H9 (cell line): ENCODE measurements around the gene CCND2. TPM values are rescaled to one million over a fixed set of nuclear protein-coding genes. Genes with fewer than 3 reads are reported as not detected.

ENCODE experiments used
- DNase-seq: peaks from one replicate; pipeline ENCODE4 v3.0.0-alpha.2; 2017
- H2AFZ ChIP-seq: one replicate; pipeline ENCODE4 v1.6.1; 2013; ENCODE audit warnings: mild to moderate bottlenecking, low read length, control low read depth, moderate library complexity
- H2AK5ac ChIP-seq: 2 replicates; pipeline ENCODE4 v1.6.1; 2013; ENCODE audit warnings: low read length, control low read depth, mixed read lengths; ENCODE audit not compliant: insufficient read length
- H2BK120ac ChIP-seq: one replicate; pipeline ENCODE4 v1.6.1; 2013; ENCODE audit warnings: low read depth, mild to moderate bottlenecking, low read length, control low read depth, inconsistent platforms; ENCODE audit not compliant: poor library complexity, severe bottlenecking
- H2BK12ac ChIP-seq: 2 replicates; pipeline ENCODE4 v1.6.1; 2013; ENCODE audit warnings: low read length, control low read depth, mixed read lengths, low read depth; ENCODE audit not compliant: insufficient read length
- H2BK15ac ChIP-seq: 2 replicates; pipeline ENCODE4 v1.6.1; 2013; ENCODE audit warnings: low read depth, low read length, control low read depth
- H2BK20ac ChIP-seq: one replicate; pipeline ENCODE4 v1.6.1; 2013; ENCODE audit warnings: low read depth, mild to moderate bottlenecking, low read length, control low read depth, inconsistent platforms; ENCODE audit not compliant: poor library complexity, severe bottlenecking
- H2BK5ac ChIP-seq: 2 replicates; pipeline ENCODE4 v1.6.1; 2013; ENCODE audit warnings: low read length, control low read depth, mixed read lengths; ENCODE audit not compliant: insufficient read length
- H3K14ac ChIP-seq: 2 replicates; pipeline ENCODE4 v1.6.1; 2013; ENCODE audit warnings: low read length, control low read depth; ENCODE audit not compliant: insufficient read depth
- H3K18ac ChIP-seq: 2 replicates; pipeline ENCODE4 v1.6.1; 2013; ENCODE audit warnings: low read depth, mild to moderate bottlenecking, mixed read lengths, low read length, control low read depth; ENCODE audit not compliant: insufficient read length
- H3K23ac ChIP-seq: 2 replicates; pipeline ENCODE4 v1.6.1; 2013; ENCODE audit warnings: low read length, control low read depth, mixed read lengths, low read depth; ENCODE audit not compliant: insufficient read length
- H3K23me2 ChIP-seq: 2 replicates; pipeline ENCODE4 v1.6.1; 2013; ENCODE audit warnings: low read depth, mild to moderate bottlenecking, mixed read lengths, low read length, control low read depth; ENCODE audit not compliant: insufficient read length, poor library complexity, severe bottlenecking
- H3K27ac ChIP-seq: 2 replicates; pipeline ENCODE4 v1.5.1; 2013; ENCODE audit warnings: low read length, control low read depth, mixed read lengths, low read depth; ENCODE audit not compliant: insufficient read length
- H3K27me3 ChIP-seq: 2 replicates; pipeline ENCODE4 v1.6.1; 2013; ENCODE audit warnings: low read length, control low read depth, inconsistent platforms; ENCODE audit not compliant: insufficient read depth
- H3K4ac ChIP-seq: 2 replicates; pipeline ENCODE4 v1.6.1; 2013; ENCODE audit warnings: low read depth, mild to moderate bottlenecking, control low read depth, inconsistent platforms, low read length, moderate library complexity
- H3K4me1 ChIP-seq: 2 replicates; pipeline ENCODE4 v1.6.1; 2013; ENCODE audit warnings: low read length, control low read depth, inconsistent platforms; ENCODE audit not compliant: insufficient read depth
- H3K4me2 ChIP-seq: 2 replicates; pipeline ENCODE4 v1.6.1; 2013; ENCODE audit warnings: low read length, control low read depth, mixed read lengths; ENCODE audit not compliant: insufficient read length, insufficient read depth
- H3K56ac ChIP-seq: 2 replicates; pipeline ENCODE4 v1.6.1; 2013; ENCODE audit warnings: low read depth, mild to moderate bottlenecking, mixed read lengths, low read length, control low read depth; ENCODE audit not compliant: insufficient read length
- H3K79me1 ChIP-seq: 2 replicates; pipeline ENCODE4 v1.6.1; 2013; ENCODE audit warnings: low read depth, mild to moderate bottlenecking, moderate library complexity, low read length, control low read depth, inconsistent platforms; ENCODE audit not compliant: insufficient read depth, poor library complexity, severe bottlenecking
- H3K79me2 ChIP-seq: 2 replicates; pipeline ENCODE4 v1.6.1; 2013; ENCODE audit warnings: low read length, control low read depth, inconsistent platforms; ENCODE audit not compliant: insufficient read depth
- H3K9ac ChIP-seq: 2 replicates; pipeline ENCODE4 v1.6.1; 2013; ENCODE audit warnings: low read length, control low read depth, mixed read lengths; ENCODE audit not compliant: insufficient read length; ENCODE audit errors: extremely low read depth
- H3K9me3 ChIP-seq: one replicate; pipeline ENCODE4 v1.6.1; 2013; ENCODE audit warnings: low read depth, low read length, inconsistent platforms; ENCODE audit not compliant: control insufficient read depth
- H3T11ph ChIP-seq: one replicate; pipeline ENCODE4 v1.6.1; 2013; ENCODE audit warnings: mild to moderate bottlenecking, low read length, control low read depth, inconsistent platforms
- H4K20me1 ChIP-seq: one replicate; pipeline ENCODE4 v1.6.1; 2013; ENCODE audit not compliant: control insufficient read depth, insufficient read length, insufficient read depth
- H4K5ac ChIP-seq: 2 replicates; pipeline ENCODE4 v1.6.1; 2013; ENCODE audit warnings: low read depth, mild to moderate bottlenecking, mixed read lengths, low read length, control low read depth; ENCODE audit not compliant: insufficient read length
- H4K8ac ChIP-seq: replicated peaks from 2 replicates; pipeline ENCODE4 v1.6.1; 2013; ENCODE audit warnings: low read length, control low read depth, mixed read lengths, low read depth; ENCODE audit not compliant: insufficient read length
- H4K91ac ChIP-seq: 2 replicates; pipeline ENCODE4 v1.6.1; 2013; ENCODE audit warnings: low read depth, mild to moderate bottlenecking, moderate library complexity, mixed read lengths, low read length, control low read depth; ENCODE audit not compliant: insufficient read length
- H3K27ac Mint-ChIP-seq, 3 experiments: 2 replicates in 2 of 3; 3 replicates in 1 of 3; pipeline ENCODE4 v1.8.0; 2020 to 2021; ENCODE audit warnings: mixed read lengths in 3 of 3, mild to moderate bottlenecking in 1 of 3, moderate library complexity in 1 of 3
- H3K27me3 Mint-ChIP-seq: 2 replicates; pipeline ENCODE4 v1.8.0; 2021; ENCODE audit warnings: low read depth, mild to moderate bottlenecking, moderate library complexity, mixed read lengths
- H3K36me3 Mint-ChIP-seq, 3 experiments: 2 replicates in 2 of 3; 3 replicates in 1 of 3; pipeline ENCODE4 v1.8.0; 2020 to 2021; ENCODE audit warnings: low read depth in 3 of 3, mixed read lengths in 3 of 3; ENCODE audit not compliant: insufficient read depth in 1 of 3
- H3K4me1 Mint-ChIP-seq, 2 experiments: 2 replicates each; pipeline ENCODE4 v1.8.0; 2020; ENCODE audit warnings: mixed read lengths in 2 of 2
- H3K4me3 Mint-ChIP-seq, 2 experiments: 2 replicates in 1 of 2; 3 replicates in 1 of 2; pipeline ENCODE4 v1.8.0; 2020 to 2021; ENCODE audit warnings: mild to moderate bottlenecking in 2 of 2, mixed read lengths in 2 of 2, moderate library complexity in 1 of 2
- H3K9me3 Mint-ChIP-seq, 2 experiments: 2 replicates in 1 of 2; 3 replicates in 1 of 2; pipeline ENCODE4 v1.8.0; 2020; ENCODE audit warnings: mild to moderate bottlenecking in 2 of 2, mixed read lengths in 2 of 2, moderate library complexity in 1 of 2
- CTCF ChIP-seq: fragments of 200-600 bp; sonication (generic); conservative IDR thresholded peaks from 3 replicates; pipeline ENCODE4 v1.8.0; 2021; ENCODE audit warnings: antibody characterized with exemption, mild to moderate bottlenecking
- WGBS: extraction: QIAGEN DNeasy Blood & Tissue Kit; methylation state at CpG from one replicate; pipeline ENCODE4 v1.1.7; 2013; ENCODE audit warnings: missing lambda C conversion rate, low lambda C conversion rate, mixed read lengths; ENCODE audit not compliant: insufficient read length; ENCODE audit errors: extremely low coverage; 5-methylcytosine and 5-hydroxymethylcytosine counted together
- total RNA-seq: library from RNA; stranded (reverse); gene quantifications from 2 replicates; pipeline ENCODE4 v1.2.1, GENCODE V29; 2021

CCND2 gene
- total RNA-seq, 1 experiment from 2014 or later: 104 TPM

GRCh38 chr12:4284306-4284705 lies 10.7 kb downstream of the CCND2 start:
- peaks cover 3% of the 10 kb centered on the region; the same call in 1 of the 2 replicates for H3K4me1 ChIP-seq
- no peak overlapping the region for H3K23ac ChIP-seq
- H3K23me2 ChIP-seq: no peaks in the 10 kb centered on the region
- no peak overlapping the region for H2BK12ac ChIP-seq
- H3K4me2 ChIP-seq: no peak overlapping the region
- no peak overlapping the region for H2BK120ac ChIP-seq
- no peak overlapping the region for H2BK5ac ChIP-seq
- no peak overlapping the region for H2AFZ ChIP-seq
- H4K5ac ChIP-seq: no peak overlapping the region
- no peak for TF ChIP-seq CTCF
- no peak overlapping the region for H3K56ac ChIP-seq
- no peak for DNase-seq
- Mint-ChIP-seq H3K4me1 (peaks cover 3 to 9% of the 10 kb centered on the region in 2 experiments; a peak in 3 of 4 replicates), H3K27ac (no peak overlapping the region), H3K4me3 (no peak overlapping the region), H3K9me3 (no peaks in the 10 kb centered on the region; a peak in 1 of 5 replicates), H3K27me3 (no peaks in the 10 kb centered on the region), H3K36me3 (peaks cover 85 to 98% (median 96%) of the 10 kb centered on the region in 3 experiments)
- no peak overlapping the region for H4K8ac ChIP-seq
- no peak overlapping the region for H3T11ph ChIP-seq
- H2AK5ac ChIP-seq: no peak overlapping the region
- H4K20me1 ChIP-seq: no peaks in the 10 kb centered on the region
- H4K91ac ChIP-seq: no peak overlapping the region
- no peaks in the 10 kb centered on the region for H3K27me3 ChIP-seq
- H3K18ac ChIP-seq: no peak overlapping the region
- H3K4ac ChIP-seq: no peak overlapping the region
- H2BK15ac ChIP-seq: no peak overlapping the region
- H2BK20ac ChIP-seq: no peak overlapping the region
- peaks cover 12% of the 10 kb centered on the region for H3K79me2 ChIP-seq
- no peak overlapping the region for H3K14ac ChIP-seq
- no CpG with 5 or more reads among the region's 4 CpGs for WGBS
- no peaks in the 10 kb centered on the region for H3K9me3 ChIP-seq
- peaks cover 12% of the 10 kb centered on the region for H3K79me1 ChIP-seq
- no peak overlapping the region for H3K9ac ChIP-seq
- H3K27ac ChIP-seq: no peak overlapping the region
